Keratinocyte (primary cell): ENCODE results near the gene SMIM35. TPM values are rescaled to one million over a fixed set of nuclear protein-coding genes. Genes with fewer than 3 reads are reported as not detected.

Experiments
- DNase-seq: peaks from one replicate; pipeline ENCODE4 v3.0.0-alpha.2; 2011; ENCODE audit warnings: low read depth, missing footprints, low spot score
- FAIRE-seq: peaks from 2 replicates; lab custom pipeline; 2011; peaks lifted over from hg19 to GRCh38; lab: Jason Lieb, UNC
- H2AFZ ChIP-seq: 2 replicates; pipeline ENCODE4 v1.6.0; 2012; ENCODE audit warnings: low read length, control low read depth, inconsistent platforms; ENCODE audit not compliant: control insufficient read depth
- H3K27ac ChIP-seq: 2 replicates; pipeline ENCODE4 v1.5.1; 2011; ENCODE audit warnings: low read length; ENCODE audit not compliant: control insufficient read depth, insufficient read depth
- H3K27me3 ChIP-seq: 3 replicates; pipeline ENCODE4 v1.6.0; 2011; ENCODE audit warnings: low read length; ENCODE audit not compliant: control insufficient read depth, insufficient read depth; ENCODE audit errors: extremely low read depth
- H3K36me3 ChIP-seq, 2 experiments: 2 replicates in 1 of 2; 3 replicates in 1 of 2; pipeline ENCODE4 v1.5.1; 2011; ENCODE audit warnings: low read length in 2 of 2, mild to moderate bottlenecking in 1 of 2; ENCODE audit not compliant: control insufficient read depth in 2 of 2, insufficient read depth in 2 of 2; ENCODE audit errors: extremely low read depth in 1 of 2
- H3K4me1 ChIP-seq: 3 replicates; pipeline ENCODE4 v1.5.1; 2011; ENCODE audit warnings: low read length; ENCODE audit not compliant: control insufficient read depth, insufficient read depth; ENCODE audit errors: extremely low read depth
- H3K4me2 ChIP-seq: 3 replicates; pipeline ENCODE4 v1.6.0; 2011; ENCODE audit warnings: low read depth, low read length; ENCODE audit not compliant: control insufficient read depth, insufficient read depth; ENCODE audit errors: extremely low read depth
- H3K4me3 ChIP-seq, 3 experiments: fragments of 200-600 bp in 1 of 3; sonication (generic) in 1 of 3; 2 replicates in 2 of 3; 3 replicates in 1 of 3; pipeline ENCODE4 v1.5.1; 2011 to 2016; ENCODE audit warnings: low read length in 3 of 3, mild to moderate bottlenecking in 3 of 3, control low read depth in 2 of 3, inconsistent platforms in 1 of 3, low read depth in 1 of 3, mixed read lengths in 1 of 3, mixed run types in 1 of 3, moderate library complexity in 1 of 3; ENCODE audit not compliant: control insufficient read depth in 2 of 3, insufficient read depth in 2 of 3; ENCODE audit errors: extremely low read depth in 1 of 3
- H3K79me2 ChIP-seq: 2 replicates; pipeline ENCODE4 v1.6.0; 2012; ENCODE audit warnings: low read length; ENCODE audit not compliant: control insufficient read depth, insufficient read depth
- H3K9ac ChIP-seq: 3 replicates; pipeline ENCODE4 v1.6.0; 2011; ENCODE audit warnings: low read length; ENCODE audit not compliant: control insufficient read depth, insufficient read depth; ENCODE audit errors: extremely low read depth
- H3K9me1 ChIP-seq: 3 replicates; pipeline ENCODE4 v1.6.0; 2011; ENCODE audit warnings: low read length; ENCODE audit not compliant: control insufficient read depth, insufficient read depth; ENCODE audit errors: extremely low read depth
- H3K9me3 ChIP-seq: 2 replicates; pipeline ENCODE4 v1.5.1; 2012; ENCODE audit warnings: low read depth, low read length; ENCODE audit not compliant: control insufficient read depth
- H4K20me1 ChIP-seq: 3 replicates; pipeline ENCODE4 v1.6.0; 2011; ENCODE audit warnings: low read length; ENCODE audit not compliant: control insufficient read depth, insufficient read depth; ENCODE audit errors: extremely low read depth
- EZH2 ChIP-seq: IDR thresholded peaks from one replicate; pipeline ENCODE4 v1.6.1; 2012; ENCODE audit warnings: inconsistent platforms, mild to moderate bottlenecking, low read length, moderate library complexity
- dilution Hi-C: fragments of 300-500 bp; cut with MboI; formaldehyde crosslinking; loops from one replicate; pipeline ENCODE4 v1.7.0; 2020; ENCODE audit warnings: low sequenced_read_pairs; ENCODE audit not compliant: extremely low pct_ligation_motif_present
- polyA plus RNA-seq, 5 experiments: library from polyadenylated mRNA; depleted of rRNA in 3 of 5; stranded (reverse) in 3 of 5; stranded (forward) in 1 of 5; unstranded in 1 of 5; fragments of >200 nt; gene quantifications; 1 replicate in 1 of 5; 2 replicates in 3 of 5; 3 replicates in 1 of 5; pipeline versions ENCODE4 v1.2.1 to v1.2.3, GENCODE V29; 2011 to 2012; ENCODE audit warnings: missing spikeins in 2 of 5, low read depth in 1 of 5, low replicate concordance in 1 of 5
- TF ChIP-seq, protein P1 (sequence below), 3 experiments: IDR thresholded peaks in 1 of 3; conservative IDR thresholded peaks in 1 of 3; optimal IDR thresholded peaks in 1 of 3; 2 replicates in 2 of 3; 3 replicates in 1 of 3; pipeline versions ENCODE3 to v1.5.1; 2011; ENCODE audit warnings: low read length in 3 of 3, mild to moderate bottlenecking in 3 of 3, moderate library complexity in 2 of 3, control low read depth in 1 of 3, inconsistent platforms in 1 of 3; ENCODE audit not compliant: insufficient read depth in 2 of 3; ENCODE audit errors: extremely low read depth in 1 of 3

SMIM35 gene
- polyA plus RNA-seq, 1 donor (not counting 4 experiments of a cell fraction or from before 2014, with no cell fraction given), result not detected

GRCh38 chr11:118124929-118125535, 38.3 kb upstream of the SMIM35 start:
- Histone ChIP-seq H3K27me3 (no peaks in the 10 kb centered on the region), H3K4me3 (no peak overlapping the region), H2AFZ (no peak overlapping the region), H3K36me3 (no peaks in the 10 kb centered on the region), H3K9ac (no peak overlapping the region), H3K9me1 (no peaks in the 10 kb centered on the region), H3K27ac (no peak overlapping the region), H3K4me1 (no peaks in the 10 kb centered on the region), H3K4me2 (no peak overlapping the region), H3K9me3 (no peaks in the 10 kb centered on the region), H4K20me1 (no peaks in the 10 kb centered on the region), H3K79me2 (no peaks in the 10 kb centered on the region)
- FAIRE-seq (no peak), DNase-seq (no peak)
- no peak for TF ChIP-seq EZH2
- TF ChIP-seq, protein P1, sequence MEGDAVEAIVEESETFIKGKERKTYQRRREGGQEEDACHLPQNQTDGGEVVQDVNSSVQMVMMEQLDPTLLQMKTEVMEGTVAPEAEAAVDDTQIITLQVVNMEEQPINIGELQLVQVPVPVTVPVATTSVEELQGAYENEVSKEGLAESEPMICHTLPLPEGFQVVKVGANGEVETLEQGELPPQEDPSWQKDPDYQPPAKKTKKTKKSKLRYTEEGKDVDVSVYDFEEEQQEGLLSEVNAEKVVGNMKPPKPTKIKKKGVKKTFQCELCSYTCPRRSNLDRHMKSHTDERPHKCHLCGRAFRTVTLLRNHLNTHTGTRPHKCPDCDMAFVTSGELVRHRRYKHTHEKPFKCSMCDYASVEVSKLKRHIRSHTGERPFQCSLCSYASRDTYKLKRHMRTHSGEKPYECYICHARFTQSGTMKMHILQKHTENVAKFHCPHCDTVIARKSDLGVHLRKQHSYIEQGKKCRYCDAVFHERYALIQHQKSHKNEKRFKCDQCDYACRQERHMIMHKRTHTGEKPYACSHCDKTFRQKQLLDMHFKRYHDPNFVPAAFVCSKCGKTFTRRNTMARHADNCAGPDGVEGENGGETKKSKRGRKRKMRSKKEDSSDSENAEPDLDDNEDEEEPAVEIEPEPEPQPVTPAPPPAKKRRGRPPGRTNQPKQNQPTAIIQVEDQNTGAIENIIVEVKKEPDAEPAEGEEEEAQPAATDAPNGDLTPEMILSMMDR (optimal IDR thresholded peaks at IDR 0.05 in 1 of 3, IDR thresholded peaks at IDR 0.05 in 1 of 3, conservative IDR thresholded peaks at IDR 0.05 in 1 of 3; ENCODE audit: extremely low read depth in 1 of 3, insufficient read depth in 2 of 3, low read length in 3 of 3), result no peak
- dilution Hi-C loops, result no loop called here

GRCh38 chr11:118120793-118121192, 34.0 kb upstream of the SMIM35 start:
- dilution Hi-C loops, result no loop called here
- Histone ChIP-seq H3K27me3 (no peaks in the 10 kb centered on the region), H2AFZ (no peak overlapping the region)

More at GRCh38 chr11:118120793-118121192, 34.0 kb upstream of the SMIM35 start:
- FAIRE-seq (no peak), DNase-seq (no peak)
- Histone ChIP-seq H3K9ac (no peak overlapping the region), H3K27ac (no peak overlapping the region), H3K4me1 (no peaks in the 10 kb centered on the region), H4K20me1 (no peaks in the 10 kb centered on the region), H3K9me3 (no peaks in the 10 kb centered on the region), H3K36me3 (no peaks in the 10 kb centered on the region), H3K4me3 (no peak overlapping the region), H3K9me1 (no peaks in the 10 kb centered on the region), H3K4me2 (no peak overlapping the region), H3K79me2 (no peaks in the 10 kb centered on the region)
- TF ChIP-seq EZH2, result no peak
- TF ChIP-seq, protein P1 (optimal IDR thresholded peaks at IDR 0.05 in 1 of 3, IDR thresholded peaks at IDR 0.05 in 1 of 3, conservative IDR thresholded peaks at IDR 0.05 in 1 of 3; ENCODE audit: extremely low read depth in 1 of 3, insufficient read depth in 2 of 3, low read length in 3 of 3), result no peak
